ENCODE measurements around the gene MYO1H.

MYO1H gene

DNA sequence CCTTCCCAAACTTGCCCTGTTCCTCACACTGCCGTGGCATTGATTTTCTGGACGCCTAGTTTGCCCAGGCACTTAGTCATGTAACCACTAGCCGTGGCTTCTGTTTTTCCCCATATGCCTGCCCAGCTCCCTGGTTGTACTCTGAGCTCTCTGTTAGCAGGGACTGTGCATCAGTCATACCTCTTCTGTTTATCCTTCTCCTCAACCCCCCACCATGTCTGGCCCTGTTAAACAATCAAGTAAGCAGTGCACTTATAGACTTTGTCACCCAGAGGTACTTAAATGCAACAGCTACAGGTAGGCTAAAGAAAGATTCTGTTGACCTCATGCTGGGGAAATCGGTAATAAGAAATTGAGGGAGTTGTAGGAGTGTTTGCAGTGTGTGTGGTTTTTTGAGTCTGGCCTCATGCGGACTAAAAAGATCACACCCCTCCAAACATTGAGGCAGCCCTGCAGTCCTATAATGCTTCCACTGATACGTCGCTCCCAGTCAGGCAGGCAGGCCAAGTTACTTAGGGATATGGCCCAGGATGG is 146.7 kb downstream of the MYO1H start:
- DNase-seq (ENCODE audit: low spot score), result no peak

DNA sequence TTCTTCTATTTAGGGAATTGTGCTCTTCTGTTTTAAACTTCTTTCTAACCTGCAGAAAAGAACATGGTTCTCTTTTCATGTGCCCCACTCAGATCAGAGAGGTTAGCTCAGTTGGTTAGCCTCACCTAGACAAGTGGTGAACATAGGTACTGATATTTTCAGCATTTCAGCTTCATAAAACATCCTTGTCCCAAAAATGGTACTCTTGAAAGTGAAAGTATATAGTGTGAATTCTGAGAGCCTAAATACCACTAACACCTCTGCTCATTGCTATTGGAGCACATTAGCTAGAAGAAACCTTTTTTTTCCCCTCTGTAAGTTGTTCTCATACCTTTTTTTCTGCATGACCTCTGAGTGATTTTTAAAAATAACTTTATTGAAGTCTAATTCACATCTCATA is 147.3 kb downstream of the MYO1H start:
- DNase-seq (ENCODE audit: low spot score), result no peak

DNA sequence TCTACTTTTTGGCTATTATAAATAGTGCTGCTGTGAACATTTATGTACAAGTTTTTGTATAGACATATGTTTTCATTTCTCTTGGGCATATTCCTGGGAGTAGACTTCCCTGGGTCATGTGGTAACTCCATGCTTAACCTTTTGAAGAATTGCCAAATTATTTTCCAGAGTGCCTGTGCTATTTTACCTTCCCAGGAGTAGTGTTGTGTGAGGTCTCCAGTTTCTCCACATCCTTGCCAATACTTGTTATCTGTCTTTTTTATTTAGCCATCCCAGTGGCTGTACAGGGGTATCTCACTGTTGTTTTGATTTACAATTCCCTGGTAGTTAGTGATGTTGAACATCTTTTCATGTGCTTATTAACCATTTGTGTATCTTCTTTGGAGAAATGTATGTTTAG is 148.6 kb downstream of the MYO1H start:
- DNase-seq (ENCODE audit: low spot score), result no peak

DNA sequence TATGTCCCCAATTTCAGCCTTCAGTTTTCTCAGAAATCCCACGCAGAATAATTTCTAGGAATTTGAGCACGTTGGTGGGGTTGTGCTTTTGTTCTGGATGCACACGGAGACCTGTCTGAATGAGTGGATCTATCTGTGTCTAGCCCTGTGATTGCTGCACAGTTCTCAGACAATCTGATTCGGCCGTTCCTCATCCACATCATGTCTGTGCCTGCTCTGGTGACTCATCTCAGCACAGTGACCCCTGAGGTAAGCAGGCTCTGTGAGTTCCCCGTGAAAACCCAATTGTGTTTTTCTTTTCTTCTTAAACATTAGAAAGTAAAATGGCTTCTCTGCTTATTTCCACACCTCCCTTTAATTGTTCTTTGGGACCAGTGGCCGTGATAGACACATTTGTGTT is 150.0 kb downstream of the MYO1H start:
- DNase-seq (ENCODE audit: low spot score), result no peak

Measured in HuH-7 (cell line).